Epithelial cell of proximal tubule (primary cell): Measurements from ENCODE around the gene ZNF768. TPM values are rescaled to one million over a fixed set of nuclear protein-coding genes. Genes with fewer than 3 reads are reported as not detected.

ENCODE experiments used
- DNase-seq: peaks from one replicate; pipeline ENCODE4 v3.0.0-alpha.2; 2011; ENCODE audit warnings: low read depth
- H3K4me3 ChIP-seq: 2 replicates; pipeline ENCODE4 v1.5.1; 2011; ENCODE audit warnings: low read depth, mild to moderate bottlenecking, low read length
- CTCF ChIP-seq: conservative IDR thresholded peaks from 2 replicates; pipeline ENCODE4 v1.5.1; 2012; ENCODE audit warnings: low read depth, mild to moderate bottlenecking, low read length
- total RNA-seq: library from RNA; depleted of rRNA; stranded (reverse); fragments of >200 nt; gene quantifications from 2 replicates; pipeline ENCODE4 v1.2.3, GENCODE V29; 2015

ZNF768 gene
- total RNA-seq, 1 donor from 2014 or later, result 35.2 TPM

GRCh38 chr16:30535106-30535776 is 8.9 kb upstream of the ZNF768 start:
- H3K4me3 ChIP-seq, result peak overlapping the region; percentile 63
- no peak for TF ChIP-seq CTCF
- no peak for DNase-seq

GRCh38 chr16:30534368-30535105 is 8.2 kb upstream of the ZNF768 start, which contains the start of gene ZNF747:
Gene ZNF747 (minus strand): TSS chr16:30534858. CDS start chr16:30534679, 179 bp downstream.
- no peak for DNase-seq
- TF ChIP-seq CTCF, result no peak
- peak within 1 kb of the TSS; percentile 63 for H3K4me3 ChIP-seq

GRCh38 chr16:30533748-30534367 is 7.5 kb upstream of the ZNF768 start:
- TF ChIP-seq CTCF, result no peak
- DNase-seq, result no peak
- H3K4me3 ChIP-seq, result peak overlapping the region; percentile 63

- no peak for TF ChIP-seq CTCF
- DNase-seq, result no peak
- H3K4me3 ChIP-seq, result no peak overlapping the region
Measured at GRCh38 chr16:30533146-30533522, 6.8 kb upstream of the ZNF768 start.

- no peak overlapping the region for H3K4me3 ChIP-seq
- no peak for TF ChIP-seq CTCF
Measured at GRCh38 chr16:30532285-30533145, 6.1 kb upstream of the ZNF768 start.

GRCh38 chr16:30530163-30531037 is 4.0 kb upstream of the ZNF768 start:
- no peak for TF ChIP-seq CTCF
- no peak overlapping the region for H3K4me3 ChIP-seq
- no peak for DNase-seq

More at GRCh38 chr16:30532285-30533145, 6.1 kb upstream of the ZNF768 start:
- no peak for DNase-seq
